Breast epithelium (tissue), 4 donors: ENCODE results near the gene HSPB2. TPM values are rescaled to one million over a fixed set of nuclear protein-coding genes. Genes with fewer than 3 reads are reported as not detected.

ENCODE experiments used
- DNase-seq, 2 donors: peaks; one replicate each; pipeline ENCODE4 v3.0.0-alpha.2; 2019; ENCODE audit warnings: low spot score in 2 of 2
- H3K27ac ChIP-seq, 2 donors: fragments of 200-600 bp; sonication (generic) in 1 of 2; one replicate each; pipeline ENCODE4 v1.5.1; 2016 to 2019; ENCODE audit warnings: mild to moderate bottlenecking in 1 of 2
- H3K27me3 ChIP-seq, 2 donors: fragments of 200-600 bp; sonication (generic) in 1 of 2; one replicate each; pipeline versions ENCODE4 v1.5.1 to v1.6.0; 2017 to 2019; ENCODE audit warnings: control low read depth in 1 of 2, mild to moderate bottlenecking in 1 of 2
- H3K36me3 ChIP-seq: fragments of 200-600 bp; one replicate; pipeline ENCODE4 v1.5.1; 2019
- H3K4me1 ChIP-seq, 2 donors: fragments of 200-600 bp; sonication (generic); one replicate each; pipeline ENCODE4 v1.5.1; 2016 to 2019; ENCODE audit warnings: control low read depth in 1 of 2
- H3K4me3 ChIP-seq, 3 donors: fragments of 200-600 bp; sonication (generic); 1 replicate in 2 of 3; 2 replicates in 1 of 3; pipeline ENCODE4 v1.5.1; 2016 to 2019; ENCODE audit warnings: mild to moderate bottlenecking in 3 of 3, moderate library complexity in 2 of 3
- H3K9me3 ChIP-seq, 2 donors: fragments of 200-600 bp; sonication (generic) in 1 of 2; one replicate each; pipeline ENCODE4 v1.5.1; 2016 to 2019; ENCODE audit warnings: control low read depth in 1 of 2
- POLR2A ChIP-seq: fragments of 450-650 bp; IDR thresholded peaks from one replicate; pipeline ENCODE4 v1.6.1; 2016; ENCODE audit warnings: antibody characterized with exemption, mild to moderate bottlenecking, moderate library complexity
- POLR2AphosphoS5 ChIP-seq, 3 donors: sonication (generic); formaldehyde crosslinking; IDR thresholded peaks; one replicate each; pipeline ENCODE4 v1.6.1; 2017; ENCODE audit warnings: antibody characterized with exemption in 3 of 3
- intact Hi-C: fragments of 100-400 bp; cut with DNase I; formaldehyde crosslinking; loops from one replicate; pipeline ENCODE4 v1.15.1; 2023; ENCODE audit warnings: low total_unique reads
- total RNA-seq, 3 donors: library from RNA; depleted of rRNA; stranded (reverse); fragments of >200 nt; gene quantifications; one replicate each; pipeline ENCODE4 v1.1.0, GENCODE V29; 2016
- TF ChIP-seq, protein P1 (sequence below), 3 donors: fragments of 450-650 bp; IDR thresholded peaks; one replicate each; pipeline ENCODE4 v1.5.1; 2016 to 2017; ENCODE audit warnings: antibody characterized with exemption in 3 of 3, mild to moderate bottlenecking in 3 of 3, moderate library complexity in 3 of 3

Gene HSPB2
- total RNA-seq, 3 donors from 2014 or later: 0.98 to 2.1 (median 1.2) TPM

DNA sequence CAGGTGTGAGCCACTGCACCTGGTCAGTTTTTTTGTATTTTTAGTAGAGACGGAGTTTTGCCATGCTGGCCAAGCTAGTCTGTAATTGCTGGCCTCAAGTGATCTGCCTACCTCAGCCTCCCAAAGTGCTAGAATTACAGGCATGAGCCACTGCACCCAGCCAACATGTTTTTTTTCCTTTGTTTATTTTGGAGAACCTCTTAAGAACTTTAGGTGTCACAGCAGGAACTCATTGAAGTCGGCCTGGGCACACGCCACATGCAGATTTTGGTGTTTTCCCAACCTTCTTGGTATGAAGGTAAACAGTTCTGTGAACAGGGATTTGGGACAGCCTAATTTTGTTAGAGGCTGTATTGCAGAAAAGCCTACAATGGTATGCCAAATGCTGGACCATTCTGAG lies 34.0 kb downstream of the HSPB2 start:
- no peak for DNase-seq
- Histone ChIP-seq H3K36me3 (no peaks in the 10 kb centered on the region), H3K4me1 (no peaks in the 10 kb centered on the region), H3K27ac (peak overlapping the region in 1 of 2 donors; percentile 55), H3K27me3 (no peaks in the 10 kb centered on the region), H3K9me3 (no peaks in the 10 kb centered on the region), H3K4me3 (no peak overlapping the region)
- intact Hi-C loops: no loop called here
- TF ChIP-seq, protein P1, sequence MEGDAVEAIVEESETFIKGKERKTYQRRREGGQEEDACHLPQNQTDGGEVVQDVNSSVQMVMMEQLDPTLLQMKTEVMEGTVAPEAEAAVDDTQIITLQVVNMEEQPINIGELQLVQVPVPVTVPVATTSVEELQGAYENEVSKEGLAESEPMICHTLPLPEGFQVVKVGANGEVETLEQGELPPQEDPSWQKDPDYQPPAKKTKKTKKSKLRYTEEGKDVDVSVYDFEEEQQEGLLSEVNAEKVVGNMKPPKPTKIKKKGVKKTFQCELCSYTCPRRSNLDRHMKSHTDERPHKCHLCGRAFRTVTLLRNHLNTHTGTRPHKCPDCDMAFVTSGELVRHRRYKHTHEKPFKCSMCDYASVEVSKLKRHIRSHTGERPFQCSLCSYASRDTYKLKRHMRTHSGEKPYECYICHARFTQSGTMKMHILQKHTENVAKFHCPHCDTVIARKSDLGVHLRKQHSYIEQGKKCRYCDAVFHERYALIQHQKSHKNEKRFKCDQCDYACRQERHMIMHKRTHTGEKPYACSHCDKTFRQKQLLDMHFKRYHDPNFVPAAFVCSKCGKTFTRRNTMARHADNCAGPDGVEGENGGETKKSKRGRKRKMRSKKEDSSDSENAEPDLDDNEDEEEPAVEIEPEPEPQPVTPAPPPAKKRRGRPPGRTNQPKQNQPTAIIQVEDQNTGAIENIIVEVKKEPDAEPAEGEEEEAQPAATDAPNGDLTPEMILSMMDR (IDR thresholded peaks at IDR 0.05): no peak
- TF ChIP-seq POLR2AphosphoS5 (IDR thresholded peaks at IDR 0.05): no peak
- TF ChIP-seq POLR2A: no peak

DNA sequence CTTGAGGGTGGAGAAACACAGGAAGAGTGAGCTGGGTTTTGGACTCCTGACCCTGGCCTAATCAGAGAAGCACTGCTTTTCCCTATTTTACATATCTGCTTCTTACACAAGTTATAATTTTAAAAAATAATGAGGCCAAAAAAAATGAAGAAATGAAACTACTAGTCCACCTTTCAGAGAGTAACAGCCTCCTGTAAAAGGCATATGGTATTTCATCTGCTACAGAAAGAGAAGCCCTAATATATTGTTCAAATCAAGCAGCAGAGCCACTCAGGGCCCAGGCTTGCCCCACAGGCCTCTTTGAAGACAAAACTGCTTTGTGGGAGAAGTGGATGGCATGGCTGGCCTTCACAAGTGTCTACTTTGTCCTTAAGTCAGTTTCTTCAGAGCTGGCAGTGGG lies 34.6 kb downstream of the HSPB2 start:
- peak overlapping the region in 1 of 2 donors; percentile 55 for H3K27ac ChIP-seq
- no peaks in the 10 kb centered on the region for H3K36me3 ChIP-seq
- no peak for TF ChIP-seq POLR2A
- no peak for TF ChIP-seq POLR2AphosphoS5 (IDR thresholded peaks at IDR 0.05)
- TF ChIP-seq, protein P1 (IDR thresholded peaks at IDR 0.05): no peak
- H3K27me3 ChIP-seq: no peaks in the 10 kb centered on the region
- H3K4me3 ChIP-seq: no peak overlapping the region
- no peaks in the 10 kb centered on the region for H3K9me3 ChIP-seq
- DNase-seq: no peak
- H3K4me1 ChIP-seq: no peaks in the 10 kb centered on the region
- intact Hi-C loops: no loop called here

DNA sequence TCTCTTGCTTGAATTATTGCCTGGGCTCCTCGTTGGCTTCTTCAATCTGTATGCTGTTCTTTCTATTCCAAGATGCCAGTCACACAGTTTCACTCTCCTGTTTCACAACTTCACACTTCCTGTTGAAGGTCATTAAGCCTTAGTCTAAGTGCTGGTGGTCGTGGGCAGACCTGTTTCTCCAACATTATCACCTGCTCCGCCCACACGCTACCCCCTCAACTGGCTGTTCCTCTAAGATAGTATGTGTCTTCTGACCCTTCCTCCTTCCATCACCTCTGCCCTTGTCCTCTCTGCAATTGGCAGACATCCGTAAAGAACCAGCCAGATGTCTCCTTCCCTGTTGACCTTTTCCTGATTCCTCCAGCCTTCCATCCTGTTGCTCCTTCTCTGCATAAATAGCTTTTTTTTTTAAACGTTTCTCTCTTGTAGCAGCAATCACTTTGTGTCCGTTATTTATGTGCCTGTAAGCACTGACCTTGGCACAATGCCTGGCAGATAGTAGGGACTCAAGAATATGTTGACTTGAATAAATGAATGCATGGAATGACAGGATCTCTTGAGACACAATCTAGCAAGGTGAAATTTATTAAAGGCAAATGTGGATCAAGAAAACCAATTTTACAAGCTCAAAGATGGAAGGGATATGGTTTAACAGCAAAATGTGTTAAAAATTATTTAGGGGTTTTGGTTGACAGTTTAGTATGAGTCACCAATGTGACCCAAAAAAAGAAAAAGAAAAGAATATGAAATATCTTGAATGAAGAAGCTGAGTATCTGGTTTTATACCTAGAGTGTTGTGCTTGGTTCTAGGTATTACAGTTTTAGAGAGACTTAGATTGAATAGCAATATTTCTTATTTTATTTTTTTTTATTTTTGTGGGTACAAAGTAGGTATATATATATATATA lies 37.2 kb downstream of the HSPB2 start:
- no peak overlapping the region for H3K4me3 ChIP-seq
- no peak overlapping the region for H3K27ac ChIP-seq
- no peak for DNase-seq
- no peaks in the 10 kb centered on the region for H3K36me3 ChIP-seq
- H3K9me3 ChIP-seq: no peaks in the 10 kb centered on the region
- TF ChIP-seq, protein P1 (IDR thresholded peaks at IDR 0.05): no peak
- TF ChIP-seq POLR2AphosphoS5 (IDR thresholded peaks at IDR 0.05) (no peak), POLR2A (no peak)
- H3K27me3 ChIP-seq: no peaks in the 10 kb centered on the region
- intact Hi-C loops: no loop called here
- H3K4me1 ChIP-seq: no peaks in the 10 kb centered on the region

- DNase-seq: no peak
- Histone ChIP-seq H3K36me3 (no peaks in the 10 kb centered on the region), H3K27me3 (no peaks in the 10 kb centered on the region), H3K4me3 (no peak overlapping the region), H3K27ac (no peak overlapping the region), H3K4me1 (no peaks in the 10 kb centered on the region), H3K9me3 (no peaks in the 10 kb centered on the region)
- TF ChIP-seq, protein P1 (IDR thresholded peaks at IDR 0.05): no peak
- no peak for TF ChIP-seq POLR2AphosphoS5 (IDR thresholded peaks at IDR 0.05)
- no peak for TF ChIP-seq POLR2A
- intact Hi-C loops: no loop called here
These were observed 39.0 kb downstream of the HSPB2 start for GRCh38 chr11:111951565-111951964.

DNA sequence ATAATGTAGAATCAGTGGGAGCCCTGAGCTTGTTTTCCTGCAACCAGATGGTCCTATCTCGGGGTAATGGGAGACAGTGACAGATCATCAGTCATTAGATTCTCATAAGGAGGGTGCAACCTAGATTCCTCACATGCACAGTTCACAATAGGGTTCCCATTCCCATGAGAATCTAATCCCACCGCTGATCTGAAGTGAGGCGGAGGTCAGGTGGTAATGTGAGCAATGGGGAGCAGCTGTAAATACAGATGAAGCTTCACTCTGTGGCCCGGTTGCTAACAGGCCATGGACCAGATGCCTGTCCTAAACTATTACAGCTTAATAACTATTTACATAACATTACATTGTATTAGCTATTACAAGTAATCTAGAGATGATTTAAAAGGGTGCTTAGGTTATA lies 41.6 kb downstream of the HSPB2 start:
- no peaks in the 10 kb centered on the region for H3K27me3 ChIP-seq
- H3K36me3 ChIP-seq: no peaks in the 10 kb centered on the region
- no peaks in the 10 kb centered on the region for H3K4me1 ChIP-seq
- no peak overlapping the region for H3K4me3 ChIP-seq
- TF ChIP-seq, protein P1 (IDR thresholded peaks at IDR 0.05): no peak
- no peak for TF ChIP-seq POLR2A
- no peak for TF ChIP-seq POLR2AphosphoS5 (IDR thresholded peaks at IDR 0.05)
- H3K27ac ChIP-seq: no peak overlapping the region
- intact Hi-C loops: no loop called here
- no peak for DNase-seq
- H3K9me3 ChIP-seq: no peaks in the 10 kb centered on the region
